Activated naive CD8-positive, alpha-beta T cell treated with anti-CD3 and anti-CD28 coated beads for 36 hours (primary cell): ENCODE measurements around the gene MCTP2. TPM values are rescaled to one million over a fixed set of nuclear protein-coding genes. Genes with fewer than 3 reads are reported as not detected.

Experiments
- DNase-seq: peaks from one replicate; pipeline ENCODE4 v3.0.0; 2021
- H3K27ac Mint-ChIP-seq: one replicate; pipeline ENCODE4 v1.8.0; 2022; ENCODE audit warnings: mild to moderate bottlenecking, moderate library complexity, mixed read lengths
- H3K27me3 Mint-ChIP-seq: one replicate; pipeline ENCODE4 v1.8.0; 2022; ENCODE audit warnings: mild to moderate bottlenecking, mixed read lengths
- H3K36me3 Mint-ChIP-seq: one replicate; pipeline ENCODE4 v1.8.0; 2021; ENCODE audit warnings: mild to moderate bottlenecking, mixed read lengths
- H3K4me1 Mint-ChIP-seq: one replicate; pipeline ENCODE4 v1.8.0; 2021; ENCODE audit warnings: mixed read lengths
- H3K4me3 Mint-ChIP-seq: one replicate; pipeline ENCODE4 v1.8.0; 2022; ENCODE audit warnings: mild to moderate bottlenecking, moderate library complexity, mixed read lengths
- H3K9me3 Mint-ChIP-seq: one replicate; pipeline ENCODE4 v1.8.0; 2022; ENCODE audit warnings: mixed read lengths
- total RNA-seq, 2 experiments: library from RNA; stranded (reverse); gene quantifications; one replicate each; pipeline ENCODE4 v1.2.3, GENCODE V29; 2021

Gene MCTP2
- total RNA-seq, 2 experiments from 2014 or later: 12.1 to 12.6 TPM

GRCh38 chr15:94265009-94265408 lies 33.6 kb downstream of the MCTP2 start:
- DNase-seq: no peak
- Mint-ChIP-seq H3K4me3 (no peak overlapping the region), H3K27me3 (no peaks in the 10 kb centered on the region), H3K9me3 (peaks cover 3% of the 10 kb centered on the region), H3K4me1 (peaks cover 13% of the 10 kb centered on the region), H3K27ac (no peak overlapping the region), H3K36me3 (peaks cover 7% of the 10 kb centered on the region)

GRCh38 chr15:94265982-94266381 lies 34.6 kb downstream of the MCTP2 start:
- Mint-ChIP-seq H3K36me3 (peaks cover 9% of the 10 kb centered on the region), H3K4me3 (no peak overlapping the region), H3K27me3 (no peaks in the 10 kb centered on the region), H3K4me1 (peaks cover 13% of the 10 kb centered on the region), H3K27ac (no peak overlapping the region), H3K9me3 (peaks cover 3% of the 10 kb centered on the region)
- no peak for DNase-seq

GRCh38 chr15:94266789-94267188 lies 35.4 kb downstream of the MCTP2 start:
- Mint-ChIP-seq H3K27ac (no peak overlapping the region), H3K4me3 (no peak overlapping the region), H3K36me3 (peaks cover 9% of the 10 kb centered on the region), H3K9me3 (peaks cover 3% of the 10 kb centered on the region), H3K4me1 (peaks cover 13% of the 10 kb centered on the region), H3K27me3 (no peaks in the 10 kb centered on the region)
- no peak for DNase-seq

DNA sequence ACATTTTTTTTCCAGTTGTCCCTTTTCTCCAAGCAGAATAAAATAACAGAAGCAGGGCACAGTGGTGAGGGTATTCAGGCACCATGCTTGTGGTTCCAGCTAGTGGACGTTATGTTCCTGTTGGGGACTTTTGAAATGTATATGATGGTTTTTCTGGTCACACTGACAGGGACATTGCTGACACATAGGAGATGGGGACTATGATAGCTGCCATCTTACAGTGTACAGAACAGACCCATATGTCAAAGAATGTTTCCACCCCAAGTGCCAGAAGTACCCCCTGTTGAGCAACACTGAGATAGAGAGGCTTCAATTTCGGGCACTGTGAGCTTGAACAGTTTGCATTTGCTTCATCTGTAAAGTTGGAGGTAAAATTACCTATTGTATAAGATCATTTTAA lies 38.6 kb downstream of the MCTP2 start:
- no peaks in the 10 kb centered on the region for H3K27me3 Mint-ChIP-seq
- peaks cover 13% of the 10 kb centered on the region for H3K36me3 Mint-ChIP-seq
- no peak overlapping the region for H3K4me3 Mint-ChIP-seq
- H3K27ac Mint-ChIP-seq: no peak overlapping the region
- no peak for DNase-seq
- H3K9me3 Mint-ChIP-seq: peaks cover 3% of the 10 kb centered on the region
- peaks cover 15% of the 10 kb centered on the region for H3K4me1 Mint-ChIP-seq

DNA sequence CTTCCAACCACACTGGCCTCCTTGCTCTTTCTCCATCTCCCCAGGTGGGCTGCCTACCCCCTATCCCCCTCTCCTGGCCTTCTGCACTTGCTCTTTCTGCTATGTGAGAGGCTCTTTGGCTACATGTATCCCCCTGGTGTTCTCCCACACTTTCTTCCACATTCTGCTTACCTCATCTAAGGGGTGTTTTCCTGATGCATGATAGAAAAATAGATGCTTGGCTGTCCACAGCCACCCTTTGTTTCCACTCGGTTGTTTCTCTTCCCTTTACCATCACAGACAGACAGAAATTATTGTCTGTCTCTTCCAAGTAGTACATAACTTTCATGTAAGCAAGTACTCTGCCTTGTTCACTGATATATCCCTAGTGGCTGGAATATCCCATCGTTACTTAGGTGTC lies 39.2 kb downstream of the MCTP2 start:
- H3K9me3 Mint-ChIP-seq: peaks cover 3% of the 10 kb centered on the region
- H3K4me1 Mint-ChIP-seq: peaks cover 17% of the 10 kb centered on the region
- H3K27me3 Mint-ChIP-seq: no peaks in the 10 kb centered on the region
- no peak for DNase-seq
- H3K27ac Mint-ChIP-seq: no peak overlapping the region
- peaks cover 13% of the 10 kb centered on the region for H3K36me3 Mint-ChIP-seq
- no peak overlapping the region for H3K4me3 Mint-ChIP-seq

DNA sequence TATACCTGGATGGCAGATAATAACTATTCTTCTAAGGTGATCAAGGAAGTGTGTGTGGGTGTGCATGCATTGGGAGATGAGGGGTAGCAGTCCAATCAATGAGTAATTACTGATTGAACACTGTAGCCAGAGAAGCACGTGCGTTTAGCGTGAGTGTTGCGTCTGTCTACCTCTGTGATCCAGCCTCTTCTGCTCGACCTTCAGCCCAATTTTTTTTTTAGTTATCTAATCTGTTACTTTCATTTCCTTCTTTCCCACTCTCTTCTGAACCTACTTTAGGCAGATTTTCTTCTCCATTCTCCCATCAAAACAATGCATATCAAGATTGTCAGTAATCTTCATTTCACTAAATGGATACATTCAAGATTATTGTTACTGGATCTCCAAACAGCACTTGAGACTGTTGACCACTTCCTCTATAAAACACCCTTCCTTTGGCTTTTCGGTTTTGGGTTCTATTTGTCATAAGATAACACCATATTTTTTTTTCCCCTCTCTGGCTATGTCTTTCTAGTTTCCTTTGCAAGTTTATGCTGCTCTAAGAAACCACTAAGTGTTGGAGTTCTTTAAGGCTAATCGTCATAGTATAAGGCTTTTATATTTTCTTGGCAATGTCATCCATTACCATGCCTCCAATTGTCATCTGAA lies 41.0 kb downstream of the MCTP2 start:
- H3K9me3 Mint-ChIP-seq: peaks cover 3% of the 10 kb centered on the region
- peaks cover 13% of the 10 kb centered on the region for H3K36me3 Mint-ChIP-seq
- no peak overlapping the region for H3K27ac Mint-ChIP-seq
- H3K4me1 Mint-ChIP-seq: peaks cover 16% of the 10 kb centered on the region
- no peak for DNase-seq
- no peak overlapping the region for H3K4me3 Mint-ChIP-seq
- H3K27me3 Mint-ChIP-seq: no peaks in the 10 kb centered on the region

DNA sequence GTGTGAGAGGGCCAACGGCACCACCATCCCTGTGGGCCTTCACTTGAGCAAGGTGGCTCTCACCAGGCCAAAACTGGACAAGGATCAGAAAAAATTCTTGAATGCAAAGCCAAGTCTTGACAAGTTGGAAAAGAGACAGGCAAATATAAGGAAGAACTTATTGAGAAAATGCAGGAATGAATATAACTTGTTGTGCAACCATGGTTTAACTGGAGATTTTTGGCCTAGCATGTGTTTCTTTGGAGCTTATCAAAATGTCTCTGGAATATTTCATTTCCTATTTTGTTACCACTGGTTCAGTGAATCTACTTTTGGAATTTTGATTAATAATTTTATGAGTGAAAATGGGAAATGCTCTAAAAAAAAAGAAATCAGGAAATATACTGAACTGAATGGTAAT lies 42.5 kb downstream of the MCTP2 start:
- Mint-ChIP-seq H3K4me1 (peaks cover 25% of the 10 kb centered on the region), H3K27me3 (no peaks in the 10 kb centered on the region), H3K4me3 (no peak overlapping the region), H3K9me3 (no peaks in the 10 kb centered on the region), H3K36me3 (peaks cover 14% of the 10 kb centered on the region), H3K27ac (no peak overlapping the region)
- no peak for DNase-seq

DNA sequence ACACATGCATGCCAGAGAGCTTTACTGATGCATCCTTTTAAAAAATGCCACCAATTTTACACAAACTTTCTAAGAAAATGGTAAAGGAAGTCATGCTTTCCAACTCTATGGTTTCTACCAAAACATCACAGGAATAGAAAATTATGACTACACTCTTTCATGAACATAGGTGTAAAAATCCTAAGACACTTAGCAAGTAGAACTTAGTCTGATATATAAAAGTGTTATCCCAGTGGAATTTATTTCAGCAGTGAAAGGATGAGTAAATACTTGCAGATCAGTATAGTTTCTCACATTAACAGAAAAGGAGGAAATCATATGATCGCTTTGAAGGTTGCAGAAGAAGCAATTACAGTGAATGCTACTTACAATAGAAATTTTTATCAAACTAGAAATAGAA lies 43.4 kb downstream of the MCTP2 start:
- peak overlapping the region; percentile 59 for H3K27ac Mint-ChIP-seq
- H3K4me1 Mint-ChIP-seq: peaks cover 34% of the 10 kb centered on the region
- no peaks in the 10 kb centered on the region for H3K27me3 Mint-ChIP-seq
- H3K36me3 Mint-ChIP-seq: peaks cover 21% of the 10 kb centered on the region
- H3K4me3 Mint-ChIP-seq: no peak overlapping the region
- no peaks in the 10 kb centered on the region for H3K9me3 Mint-ChIP-seq
- no peak for DNase-seq

- peaks cover 55% of the 10 kb centered on the region for H3K4me1 Mint-ChIP-seq
- H3K4me3 Mint-ChIP-seq: no peak overlapping the region
- no peak for DNase-seq
- no peak overlapping the region for H3K27ac Mint-ChIP-seq
- H3K27me3 Mint-ChIP-seq: no peaks in the 10 kb centered on the region
- H3K9me3 Mint-ChIP-seq: peaks cover 15% of the 10 kb centered on the region
- H3K36me3 Mint-ChIP-seq: peaks cover 41% of the 10 kb centered on the region
Measured at GRCh38 chr15:94277485-94277884, 46.1 kb downstream of the MCTP2 start.

- no peak overlapping the region for H3K4me3 Mint-ChIP-seq
- H3K9me3 Mint-ChIP-seq: peaks cover 15% of the 10 kb centered on the region
- no peaks in the 10 kb centered on the region for H3K27me3 Mint-ChIP-seq
- H3K4me1 Mint-ChIP-seq: peaks cover 53% of the 10 kb centered on the region
- H3K36me3 Mint-ChIP-seq: peaks cover 49% of the 10 kb centered on the region
- H3K27ac Mint-ChIP-seq: peak overlapping the region; percentile 68
- DNase-seq: no peak
Measured at GRCh38 chr15:94279736-94280135, 48.4 kb downstream of the MCTP2 start.

GRCh38 chr15:94280301-94280700 lies 48.9 kb downstream of the MCTP2 start:
- peaks cover 49% of the 10 kb centered on the region for H3K36me3 Mint-ChIP-seq

DNA sequence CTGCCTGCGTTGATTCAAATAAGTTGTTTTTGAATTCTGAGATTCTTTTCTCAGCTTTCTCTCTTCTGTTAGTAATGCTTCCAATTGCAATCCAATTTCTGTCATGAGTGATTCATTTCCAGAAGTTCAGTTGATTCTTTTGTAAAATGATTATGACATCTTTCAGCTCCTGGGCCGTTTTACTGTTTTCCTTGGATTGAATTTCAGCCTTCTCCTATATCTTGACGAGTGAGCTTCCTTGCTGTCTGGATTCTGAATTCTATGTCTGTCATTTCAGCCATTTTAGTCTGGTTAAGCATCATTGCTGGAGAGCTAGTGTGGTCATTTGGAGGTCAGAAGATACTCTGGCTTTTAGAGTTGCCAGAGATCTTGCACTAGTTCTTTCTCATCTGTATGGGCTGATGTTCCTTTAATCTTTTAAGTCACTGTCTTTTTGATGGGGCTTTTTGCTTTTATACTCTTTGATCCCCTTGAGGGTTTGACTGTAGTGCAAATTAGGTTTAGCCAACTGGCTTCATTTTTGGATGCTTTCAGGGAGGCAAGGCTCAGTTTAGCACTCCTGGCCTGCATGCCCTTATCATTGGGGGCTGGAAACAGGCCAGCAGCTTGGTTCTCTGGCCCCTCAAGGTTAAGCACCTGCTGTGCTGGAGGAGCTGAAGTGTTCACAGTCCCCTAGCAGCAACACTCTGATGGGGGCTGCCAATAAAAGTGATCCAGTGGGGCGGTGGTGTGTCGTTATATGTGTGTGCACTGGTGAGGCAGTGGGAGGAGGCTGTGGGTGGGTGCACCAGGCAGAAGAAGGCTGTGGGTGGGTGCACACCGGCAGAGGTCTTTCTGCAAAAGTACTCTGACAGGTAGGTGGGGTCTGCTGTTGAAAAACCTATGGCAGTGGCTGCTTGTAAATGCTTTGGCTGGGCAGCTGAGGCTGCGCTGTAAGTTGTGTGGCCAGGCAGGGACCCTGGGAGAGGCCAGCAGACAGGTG lies 51.2 kb downstream of the MCTP2 start:
- Mint-ChIP-seq H3K27ac (no peak overlapping the region), H3K4me3 (no peak overlapping the region), H3K4me1 (peaks cover 59% of the 10 kb centered on the region), H3K36me3 (peaks cover 49% of the 10 kb centered on the region), H3K27me3 (no peaks in the 10 kb centered on the region), H3K9me3 (peaks cover 15% of the 10 kb centered on the region)
- DNase-seq: no peak

More at GRCh38 chr15:94280301-94280700, 48.9 kb downstream of the MCTP2 start:
- Mint-ChIP-seq H3K9me3 (peaks cover 15% of the 10 kb centered on the region), H3K27ac (peak overlapping the region; percentile 86), H3K4me1 (peaks cover 48% of the 10 kb centered on the region), H3K27me3 (no peaks in the 10 kb centered on the region), H3K4me3 (peak overlapping the region; percentile 35)
- DNase-seq: no peak

DNA sequence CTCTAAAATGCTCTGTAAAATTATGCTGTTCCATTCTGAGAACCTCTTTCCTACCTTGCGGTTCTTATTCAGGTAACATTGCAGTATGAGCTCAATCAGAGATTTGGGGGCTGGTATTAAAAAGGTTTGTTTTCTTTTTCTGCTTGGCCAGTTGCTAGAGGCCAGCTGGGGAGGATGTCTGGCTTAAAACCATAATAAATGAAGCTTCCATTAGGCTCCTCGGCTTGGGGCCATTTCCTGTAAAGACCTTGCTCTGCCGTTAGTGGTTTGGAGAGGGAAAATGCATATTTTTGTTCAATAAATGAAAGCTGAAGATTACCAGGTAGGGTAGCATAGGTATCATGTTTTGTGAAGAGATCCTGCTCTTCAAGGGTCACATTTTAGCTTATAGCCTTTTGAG lies 55.2 kb downstream of the MCTP2 start:
- Mint-ChIP-seq H3K27me3 (no peaks in the 10 kb centered on the region), H3K36me3 (peaks cover 43% of the 10 kb centered on the region), H3K4me1 (peaks cover 40% of the 10 kb centered on the region), H3K27ac (peak overlapping the region; percentile 61), H3K4me3 (peak overlapping the region; percentile 2), H3K9me3 (peaks cover 20% of the 10 kb centered on the region)
- DNase-seq: no peak

DNA sequence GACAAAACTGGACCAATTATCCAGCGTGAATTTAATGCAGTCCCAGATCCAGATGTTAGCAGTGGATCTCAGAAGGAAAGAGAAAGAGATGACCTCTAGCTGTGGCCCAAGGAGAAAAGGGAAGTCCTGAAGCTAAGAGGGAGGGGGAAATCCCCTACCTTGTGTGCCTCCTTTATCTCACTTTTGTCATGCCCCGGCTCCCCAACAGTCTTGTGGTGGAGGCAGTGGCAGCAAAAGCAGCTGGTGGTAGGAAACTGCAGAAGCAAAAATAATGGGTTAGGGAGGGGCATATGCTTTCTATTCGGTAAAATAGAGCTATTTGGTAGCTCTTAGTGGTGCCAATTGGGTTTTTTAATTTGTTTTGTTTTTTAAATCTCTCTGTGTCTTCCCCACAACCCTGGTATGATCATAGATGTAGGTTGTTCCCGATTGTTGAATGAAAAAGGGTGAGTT lies 56.5 kb downstream of the MCTP2 start:
- peak; percentile 57 for DNase-seq
- H3K4me3 Mint-ChIP-seq: peak overlapping the region; percentile 77
- peaks cover 12% of the 10 kb centered on the region for H3K9me3 Mint-ChIP-seq
- H3K27ac Mint-ChIP-seq: peak overlapping the region; percentile 85
- H3K36me3 Mint-ChIP-seq: peaks cover 31% of the 10 kb centered on the region
- peaks cover 33% of the 10 kb centered on the region for H3K4me1 Mint-ChIP-seq
- H3K27me3 Mint-ChIP-seq: no peaks in the 10 kb centered on the region

DNA sequence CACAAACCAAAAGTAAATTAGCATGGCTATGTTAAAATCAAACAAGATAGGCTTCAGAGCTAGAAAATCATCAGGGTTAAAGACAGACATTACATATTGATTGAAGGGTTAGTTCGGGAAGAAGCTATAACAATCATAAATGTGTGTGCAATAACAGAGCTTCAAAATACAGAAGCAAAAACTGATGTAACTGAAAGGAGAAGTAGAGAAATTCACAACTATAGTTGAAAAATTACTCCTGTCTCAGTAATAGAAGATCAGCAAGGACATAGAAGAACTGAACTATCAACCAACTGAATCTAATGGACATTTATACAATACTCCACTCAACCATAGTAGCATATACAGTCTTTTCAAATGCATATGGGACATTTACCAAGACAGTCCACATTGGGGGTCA lies 59.4 kb downstream of the MCTP2 start:
- no peak for DNase-seq
- H3K36me3 Mint-ChIP-seq: peaks cover 28% of the 10 kb centered on the region
- peak overlapping the region; percentile 8 for H3K27ac Mint-ChIP-seq
- peaks cover 14% of the 10 kb centered on the region for H3K9me3 Mint-ChIP-seq
- H3K27me3 Mint-ChIP-seq: no peaks in the 10 kb centered on the region
- no peak overlapping the region for H3K4me3 Mint-ChIP-seq
- peaks cover 42% of the 10 kb centered on the region for H3K4me1 Mint-ChIP-seq
